Large intestine (tissue), 3 donors: ENCODE data around the gene RERE. TPM values are rescaled to one million over a fixed set of nuclear protein-coding genes. Genes with fewer than 3 reads are reported as not detected.
A peak's percentile ranks its signal among the peaks of the same experiment; 100 is the strongest.
"Not testable (repeated sequence)": the region's sequence is repeated elsewhere in the genome, so short reads cannot be mapped to it uniquely, and the experiment has no call there.

Source experiments
- DNase-seq, 2 donors: peaks; one replicate each; pipeline versions ENCODE4 v3.0.0 to v3.0.0-alpha.2; 2013
- H3K27ac ChIP-seq: one replicate; pipeline ENCODE4 v1.5.1; 2013; ENCODE audit warnings: low read length
- H3K27me3 ChIP-seq: 2 replicates; pipeline ENCODE4 v1.6.1; 2013; ENCODE audit warnings: low read length; ENCODE audit not compliant: control insufficient read depth, insufficient read depth
- H3K36me3 ChIP-seq: 2 replicates; pipeline ENCODE4 v1.6.1; 2013; ENCODE audit warnings: low read length; ENCODE audit not compliant: control insufficient read depth, insufficient read depth
- H3K4me1 ChIP-seq: one replicate; pipeline ENCODE4 v1.6.1; 2013; ENCODE audit warnings: low read length; ENCODE audit not compliant: control insufficient read depth, insufficient read depth
- H3K4me3 ChIP-seq: one replicate; pipeline ENCODE4 v1.5.1; 2013; ENCODE audit warnings: low read length
- H3K9me3 ChIP-seq: one replicate; pipeline ENCODE4 v1.6.1; 2013; ENCODE audit warnings: mild to moderate bottlenecking, low read depth, low read length, moderate library complexity; ENCODE audit not compliant: control insufficient read depth
- WGBS: methylation state at CpG from one replicate; pipeline ENCODE4 v1.1.5; 2013; ENCODE audit warnings: low lambda C conversion rate; ENCODE audit not compliant: insufficient coverage; 5-methylcytosine and 5-hydroxymethylcytosine counted together
- polyA plus RNA-seq: library from polyadenylated mRNA; unstranded; fragments of 120-200 nt; gene quantifications from one replicate; pipeline ENCODE4 v1.2.1, GENCODE V29; 2013

Gene RERE
- polyA plus RNA-seq, 1 donor = 62.3 TPM

- H3K9me3 ChIP-seq = no peaks in the 10 kb centered on the region
- peaks cover 10% of the 10 kb centered on the region for H3K36me3 ChIP-seq
- DNase-seq = no peak
- H3K4me1 ChIP-seq = no peaks in the 10 kb centered on the region
- 100% methylated on average over 2 of the region's 11 CpGs for WGBS
- H3K27me3 ChIP-seq = no peaks in the 10 kb centered on the region
- no peak overlapping the region for H3K4me3 ChIP-seq
- H3K27ac ChIP-seq = no peak overlapping the region
These were observed 310.3 kb downstream of the RERE start for GRCh38 chr1:8506995-8507615.

DNA sequence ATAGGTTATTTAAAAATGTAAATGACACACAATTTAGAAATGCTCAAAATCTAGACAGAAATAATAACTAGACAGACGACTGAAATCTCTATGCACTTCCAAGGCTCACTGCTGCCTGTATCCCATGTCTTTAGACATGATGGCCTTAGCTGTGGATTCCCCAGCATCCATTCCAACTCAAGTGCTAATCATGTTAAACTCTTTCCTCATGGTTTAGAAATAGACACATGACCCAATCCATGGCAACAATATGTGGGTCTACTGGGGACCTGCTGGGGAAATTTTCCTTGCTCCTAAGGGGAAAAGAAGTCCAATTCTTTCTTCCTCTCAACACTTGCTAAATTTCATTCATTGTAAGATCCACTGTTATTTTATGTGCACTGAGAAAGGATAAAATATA lies 311.0 kb downstream of the RERE start:
- H3K36me3 ChIP-seq = peaks cover 10% of the 10 kb centered on the region
- H3K27ac ChIP-seq = no peak overlapping the region
- no peaks in the 10 kb centered on the region for H3K27me3 ChIP-seq
- 100% methylated on average over 1 of the region's 1 CpG for WGBS
- H3K4me1 ChIP-seq = no peaks in the 10 kb centered on the region
- no peak for DNase-seq
- H3K4me3 ChIP-seq = no peak overlapping the region
- no peaks in the 10 kb centered on the region for H3K9me3 ChIP-seq

GRCh38 chr1:8503842-8504241 lies 313.6 kb downstream of the RERE start:
- H3K27ac ChIP-seq = no peak overlapping the region
- no peaks in the 10 kb centered on the region for H3K4me1 ChIP-seq
- H3K9me3 ChIP-seq = peaks cover 6% of the 10 kb centered on the region
- H3K36me3 ChIP-seq = peaks cover 20% of the 10 kb centered on the region
- no peak for DNase-seq
- no peaks in the 10 kb centered on the region for H3K27me3 ChIP-seq
- H3K4me3 ChIP-seq = no peak overlapping the region
- WGBS = 100% methylated on average over 1 of the region's 2 CpGs

DNA sequence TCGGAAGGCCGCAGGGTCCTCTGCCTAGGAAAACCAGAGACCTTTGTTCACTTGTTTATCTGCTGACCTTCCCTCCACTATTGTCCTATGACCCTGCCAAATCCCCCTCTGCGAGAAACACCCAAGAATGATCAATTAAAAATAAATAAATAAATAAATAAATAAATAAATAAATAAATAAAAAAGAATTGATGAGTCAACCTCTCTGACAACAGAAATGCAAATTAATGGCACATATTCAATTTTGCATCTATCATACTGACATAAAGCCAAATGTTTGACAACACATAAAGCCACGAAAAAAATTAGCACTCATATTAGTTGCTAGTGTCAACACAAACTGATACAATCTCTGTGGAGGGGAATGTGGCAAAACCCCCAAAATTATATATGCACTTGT lies 314.5 kb downstream of the RERE start:
- no CpG with 5 or more reads among the region's 4 CpGs for WGBS

DNA sequence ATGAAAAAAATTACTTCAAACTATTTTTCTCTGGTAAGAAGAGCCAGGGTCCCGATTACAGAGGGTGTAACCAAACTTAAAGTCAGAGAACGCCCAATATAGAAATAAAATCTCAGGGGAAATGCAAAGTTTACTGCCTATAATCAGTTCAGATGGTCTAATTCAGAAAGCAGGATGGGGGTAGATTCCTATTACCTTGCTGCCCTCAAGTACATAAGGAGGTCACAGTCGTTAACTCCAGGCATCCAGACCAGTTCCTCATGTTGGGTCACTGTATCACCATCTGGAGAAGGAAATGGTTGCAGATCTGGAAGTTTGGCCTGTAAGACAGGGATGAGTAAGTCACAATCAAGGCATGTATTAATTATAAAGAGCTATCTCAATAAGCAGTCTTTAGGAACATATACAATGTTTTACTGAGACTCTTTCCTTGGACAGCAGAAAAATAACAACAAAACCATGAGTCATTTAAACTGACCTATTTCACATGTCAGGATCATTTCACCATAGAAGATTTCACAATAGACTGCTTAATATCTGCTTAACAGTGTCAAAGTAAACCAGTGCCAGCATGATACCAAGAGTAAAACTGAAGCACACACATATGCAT lies 320.1 kb downstream of the RERE start:
- no peaks in the 10 kb centered on the region for H3K4me1 ChIP-seq
- no CpG with 5 or more reads among the region's 3 CpGs for WGBS
- H3K4me3 ChIP-seq = no peak overlapping the region
- peaks cover 44% of the 10 kb centered on the region for H3K36me3 ChIP-seq
- peaks cover 6% of the 10 kb centered on the region for H3K9me3 ChIP-seq
- DNase-seq = peak in 1 of 2 donors; percentile 26
- H3K27ac ChIP-seq = peak overlapping the region; percentile 13
- no peaks in the 10 kb centered on the region for H3K27me3 ChIP-seq

More for the DNA sequence above, 314.5 kb downstream of the RERE start:
- not testable (repeated sequence) for H3K27ac ChIP-seq, H3K27me3 ChIP-seq, H3K4me3 ChIP-seq, H3K4me1 ChIP-seq, DNase-seq, H3K9me3 ChIP-seq
- peaks cover 20% of the 10 kb centered on the region for H3K36me3 ChIP-seq

DNA sequence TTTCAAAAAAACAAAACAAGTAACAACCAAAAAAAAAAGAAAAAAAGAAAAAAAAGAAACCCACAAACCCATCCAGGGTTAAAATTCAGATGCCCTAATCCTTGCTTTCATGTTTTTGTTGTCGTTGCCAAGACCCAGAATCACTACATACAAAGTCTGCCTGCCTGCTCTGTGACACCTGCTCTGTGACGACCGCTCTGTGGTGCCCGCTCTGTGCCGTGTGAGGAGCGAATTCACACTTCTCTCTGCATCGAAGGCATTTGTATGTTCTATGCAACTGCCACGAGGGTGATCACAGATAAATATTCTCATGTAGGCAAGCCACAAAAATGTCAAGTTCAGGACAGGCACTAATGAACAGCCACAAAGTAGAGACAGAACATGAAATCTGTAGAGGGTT lies 321.0 kb downstream of the RERE start:
- Histone ChIP-seq H3K36me3 (peaks cover 44% of the 10 kb centered on the region), H3K27me3 (no peaks in the 10 kb centered on the region), H3K27ac (no peak overlapping the region), H3K4me3 (no peak overlapping the region), H3K4me1 (no peaks in the 10 kb centered on the region), H3K9me3 (peaks cover 6% of the 10 kb centered on the region)
- no peak for DNase-seq
- WGBS = no CpG with 5 or more reads among the region's 8 CpGs

GRCh38 chr1:8495928-8496401 lies 321.5 kb downstream of the RERE start:
- no peak for DNase-seq
- 100% methylated on average over 3 of the region's 6 CpGs for WGBS
- Histone ChIP-seq H3K27me3 (no peaks in the 10 kb centered on the region), H3K27ac (no peak overlapping the region), H3K4me3 (no peak overlapping the region), H3K36me3 (peaks cover 44% of the 10 kb centered on the region), H3K4me1 (no peaks in the 10 kb centered on the region), H3K9me3 (peaks cover 6% of the 10 kb centered on the region)

DNA sequence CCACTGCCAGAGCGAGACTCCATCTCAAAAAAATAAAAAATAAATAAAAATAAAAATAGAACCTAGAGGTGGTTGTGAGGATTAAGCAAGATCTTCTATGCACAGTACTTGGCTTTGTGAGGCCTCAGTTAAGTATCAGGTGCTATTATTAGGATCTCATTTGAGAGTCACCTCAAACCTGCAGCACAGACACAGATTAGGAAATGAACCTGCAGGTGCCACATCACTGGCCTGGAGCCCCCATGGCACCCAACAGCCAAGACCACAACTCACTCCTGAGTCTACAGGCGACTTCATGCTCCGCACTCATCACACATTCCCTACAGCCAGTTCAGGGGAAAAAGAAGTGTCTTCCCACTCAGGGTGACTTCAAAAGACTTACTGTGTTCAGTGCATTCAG lies 322.8 kb downstream of the RERE start:
- no peaks in the 10 kb centered on the region for H3K27me3 ChIP-seq
- H3K4me3 ChIP-seq = no peak overlapping the region
- DNase-seq = no peak
- no peak overlapping the region for H3K27ac ChIP-seq
- H3K4me1 ChIP-seq = no peaks in the 10 kb centered on the region
- 100% methylated on average over 1 of the region's 3 CpGs for WGBS
- H3K9me3 ChIP-seq = peaks cover under 1% of the 10 kb centered on the region
- peaks cover 39% of the 10 kb centered on the region for H3K36me3 ChIP-seq

DNA sequence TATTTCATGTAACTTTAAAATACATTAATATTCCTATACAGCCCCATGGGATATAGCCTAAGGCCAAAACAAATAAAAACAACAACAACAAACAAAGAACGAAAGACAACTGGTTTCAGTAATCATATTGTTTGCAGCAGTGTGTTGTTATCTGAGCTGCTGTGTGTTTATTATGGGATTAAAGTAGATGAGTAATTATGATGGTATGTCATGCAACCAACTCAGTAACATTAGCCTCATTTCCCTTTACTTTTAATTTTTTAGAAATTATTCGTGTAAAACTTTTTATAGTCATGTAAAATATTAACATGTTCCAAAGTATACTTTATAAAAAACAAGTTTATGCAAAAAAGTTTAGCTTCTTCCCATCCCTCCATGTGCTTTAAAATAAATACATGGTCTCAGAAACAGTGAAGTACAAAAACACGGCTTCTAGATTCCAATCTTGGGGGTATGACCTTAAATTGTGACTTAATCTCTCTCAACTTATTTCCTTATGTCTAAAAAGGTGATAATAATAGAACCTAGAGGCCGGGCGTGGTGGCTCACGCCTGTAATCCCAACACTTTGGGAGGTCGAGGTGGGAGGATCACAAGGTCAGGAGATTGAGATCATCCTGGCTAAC lies 323.4 kb downstream of the RERE start:
- WGBS = 71% methylated on average over 2 of the region's 7 CpGs
- Histone ChIP-seq H3K4me3 (no peak overlapping the region), H3K27ac (no peak overlapping the region), H3K4me1 (no peaks in the 10 kb centered on the region), H3K27me3 (no peaks in the 10 kb centered on the region), H3K9me3 (no peaks in the 10 kb centered on the region), H3K36me3 (peaks cover 34% of the 10 kb centered on the region)
- DNase-seq = no peak

GRCh38 chr1:8487249-8487648 lies 330.2 kb downstream of the RERE start:
- no peaks in the 10 kb centered on the region for H3K27me3 ChIP-seq
- no peak overlapping the region for H3K4me3 ChIP-seq
- DNase-seq = no peak
- no peak overlapping the region for H3K27ac ChIP-seq
- WGBS = no CpG with 5 or more reads among the region's 2 CpGs
- peaks cover 5% of the 10 kb centered on the region for H3K36me3 ChIP-seq
- no peaks in the 10 kb centered on the region for H3K4me1 ChIP-seq
- no peaks in the 10 kb centered on the region for H3K9me3 ChIP-seq
